Erythroblast (primary cell): Measurements from ENCODE around the gene GLI1.

ENCODE experiments used
- GATA1 ChIP-seq: IDR thresholded peaks from 2 replicates; pipeline ENCODE4 v1.6.1; 2011; ENCODE audit warnings: low read depth, mild to moderate bottlenecking, control low read depth, low read length, moderate library complexity
- POLR2A ChIP-seq: IDR thresholded peaks from 2 replicates; pipeline ENCODE4 v1.6.1; 2011; ENCODE audit warnings: mild to moderate bottlenecking, low read length

- TF ChIP-seq POLR2A (no peak), GATA1 (no peak)
Observed at GRCh38 chr12:57500213-57500612, 40.6 kb downstream of the GLI1 start.
